Astrocyte of the cerebellum (primary cell): Measurements from ENCODE around the gene TMEM182.

Experiments used
- DNase-seq: peaks from one replicate; pipeline ENCODE4 v3.0.0-alpha.2; 2011; ENCODE audit warnings: low read depth
- H3K4me3 ChIP-seq: 2 replicates; pipeline ENCODE4 v1.5.1; 2011; ENCODE audit warnings: mild to moderate bottlenecking, low read depth, low read length, moderate library complexity
- in situ Hi-C: cut with HindIII; loops from 2 replicates; pipeline ENCODE4 v1.10.0; 2017; ENCODE audit warnings: low sequenced_read_pairs
- TF ChIP-seq, protein P1 (sequence below): IDR thresholded peaks from 2 replicates; pipeline ENCODE4 v1.5.1; 2012; ENCODE audit warnings: low read length, low read depth, moderate library complexity, mild to moderate bottlenecking; ENCODE audit errors: missing control alignments

The TMEM182 gene, protein sequence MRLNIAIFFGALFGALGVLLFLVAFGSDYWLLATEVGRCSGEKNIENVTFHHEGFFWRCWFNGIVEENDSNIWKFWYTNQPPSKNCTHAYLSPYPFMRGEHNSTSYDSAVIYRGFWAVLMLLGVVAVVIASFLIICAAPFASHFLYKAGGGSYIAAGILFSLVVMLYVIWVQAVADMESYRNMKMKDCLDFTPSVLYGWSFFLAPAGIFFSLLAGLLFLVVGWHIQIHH

DNA sequence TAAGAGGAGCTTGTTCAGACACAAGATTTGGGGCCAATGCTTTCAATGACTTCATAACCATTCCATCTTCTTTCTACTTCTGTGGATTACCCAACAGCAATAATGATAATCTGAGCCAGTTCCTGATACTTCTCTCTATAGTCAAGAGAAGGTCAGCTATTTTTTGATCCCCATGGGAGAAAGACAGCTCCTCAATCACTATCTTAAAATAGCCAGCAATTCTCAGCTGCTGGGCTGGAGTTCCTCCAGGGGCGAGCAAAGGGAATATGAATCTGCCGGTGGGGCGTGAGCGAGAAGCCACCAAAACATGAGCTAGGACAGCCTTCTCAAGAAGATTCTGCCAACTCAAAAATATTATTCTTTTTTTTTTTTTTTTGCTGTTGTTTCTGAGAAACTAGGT, at the start of gene TMEM182:
Gene TMEM182 (plus strand): TSS at position 269 of the 400 bp plus-strand sequence. CDS start 187 bp downstream, outside the sequence.
- in situ Hi-C loops = no loop called here
- TF ChIP-seq, protein P1, sequence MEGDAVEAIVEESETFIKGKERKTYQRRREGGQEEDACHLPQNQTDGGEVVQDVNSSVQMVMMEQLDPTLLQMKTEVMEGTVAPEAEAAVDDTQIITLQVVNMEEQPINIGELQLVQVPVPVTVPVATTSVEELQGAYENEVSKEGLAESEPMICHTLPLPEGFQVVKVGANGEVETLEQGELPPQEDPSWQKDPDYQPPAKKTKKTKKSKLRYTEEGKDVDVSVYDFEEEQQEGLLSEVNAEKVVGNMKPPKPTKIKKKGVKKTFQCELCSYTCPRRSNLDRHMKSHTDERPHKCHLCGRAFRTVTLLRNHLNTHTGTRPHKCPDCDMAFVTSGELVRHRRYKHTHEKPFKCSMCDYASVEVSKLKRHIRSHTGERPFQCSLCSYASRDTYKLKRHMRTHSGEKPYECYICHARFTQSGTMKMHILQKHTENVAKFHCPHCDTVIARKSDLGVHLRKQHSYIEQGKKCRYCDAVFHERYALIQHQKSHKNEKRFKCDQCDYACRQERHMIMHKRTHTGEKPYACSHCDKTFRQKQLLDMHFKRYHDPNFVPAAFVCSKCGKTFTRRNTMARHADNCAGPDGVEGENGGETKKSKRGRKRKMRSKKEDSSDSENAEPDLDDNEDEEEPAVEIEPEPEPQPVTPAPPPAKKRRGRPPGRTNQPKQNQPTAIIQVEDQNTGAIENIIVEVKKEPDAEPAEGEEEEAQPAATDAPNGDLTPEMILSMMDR = no peak
- H3K4me3 ChIP-seq = no peak within 1 kb of the TSS
- no peak for DNase-seq

DNA sequence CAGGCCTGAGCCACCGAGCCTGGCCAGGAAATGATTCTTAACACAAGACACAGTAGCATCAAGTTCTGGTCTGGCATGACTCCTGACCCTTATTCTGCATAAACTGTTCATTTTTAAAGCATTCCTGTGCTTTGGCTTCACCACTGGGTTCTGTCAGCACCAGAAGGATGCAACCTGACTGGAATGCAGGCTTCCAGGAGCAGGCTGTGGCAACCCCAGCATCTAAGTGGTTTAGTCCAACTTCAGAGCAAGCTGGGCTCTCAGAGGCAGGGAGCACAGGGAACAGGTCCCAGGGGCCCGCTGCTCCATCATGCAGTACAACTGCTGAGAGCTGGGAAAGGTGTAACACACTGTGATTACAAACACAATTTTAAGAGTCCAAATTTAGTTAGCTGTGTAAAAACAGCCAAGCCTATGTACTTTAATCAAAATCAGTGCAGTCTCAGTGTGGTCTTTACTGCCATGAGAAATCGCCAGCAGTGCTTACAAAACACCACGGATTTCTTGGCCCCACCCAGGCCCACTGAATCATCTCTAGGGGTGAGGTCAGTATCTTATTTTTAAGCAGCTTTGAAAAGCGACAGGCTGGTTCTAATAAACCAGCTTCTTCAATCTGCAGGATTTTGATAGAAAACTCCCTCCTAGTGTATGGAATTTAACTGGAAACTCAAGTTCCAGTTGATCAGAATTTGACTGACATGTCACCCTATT, 44.4 kb upstream of the TMEM182 start:
- H3K4me3 ChIP-seq = no peak overlapping the region
- TF ChIP-seq, protein P1 = no peak
- no peak for DNase-seq
- in situ Hi-C loops = no loop called here

DNA sequence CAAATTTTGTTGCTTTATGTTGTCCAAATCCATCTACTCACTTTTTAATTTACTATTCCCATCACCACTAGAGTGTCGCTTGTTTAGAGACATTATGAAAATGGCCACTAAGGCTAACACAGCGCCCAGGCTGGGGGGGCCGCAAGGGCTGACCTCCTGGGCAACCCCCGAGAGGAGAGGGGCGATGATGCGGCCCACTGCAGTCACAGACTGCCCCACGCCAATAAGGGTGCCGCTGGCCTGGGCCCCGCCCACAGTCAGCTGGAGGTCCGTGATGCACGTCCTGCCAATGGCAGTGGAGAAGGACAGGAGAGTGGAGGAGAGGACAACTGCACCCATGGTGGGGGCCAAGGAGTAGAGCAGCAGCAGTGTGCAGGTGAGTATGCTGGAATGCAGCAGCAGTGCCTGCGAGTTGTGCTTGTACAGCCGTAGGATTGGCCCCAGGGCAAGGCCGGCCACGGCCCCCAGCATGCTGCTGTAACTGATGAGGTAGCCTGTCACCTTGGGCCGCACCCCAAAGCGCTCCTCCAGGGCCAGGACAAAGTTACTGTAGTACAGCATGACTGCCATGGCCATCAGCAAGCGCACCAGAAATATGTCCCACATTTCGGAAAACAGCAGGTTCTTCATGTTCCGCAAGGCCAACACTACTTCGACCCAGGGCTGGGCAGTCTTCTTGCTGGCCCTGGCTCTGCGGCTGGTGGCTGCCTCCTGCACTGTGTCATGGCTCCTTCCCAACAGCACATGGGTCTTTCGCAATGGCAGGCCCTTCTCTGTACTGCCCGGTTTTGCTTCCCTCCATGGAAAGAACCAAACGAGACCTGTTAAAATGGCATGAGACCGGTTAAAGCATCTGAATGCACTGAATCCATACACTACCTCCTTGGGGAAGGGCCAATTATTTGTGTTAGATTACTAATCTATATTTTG, 43.2 kb upstream of the TMEM182 start:
- TF ChIP-seq, protein P1 = no peak
- in situ Hi-C loops = no loop called here
- no peak overlapping the region for H3K4me3 ChIP-seq
- DNase-seq = no peak

DNA sequence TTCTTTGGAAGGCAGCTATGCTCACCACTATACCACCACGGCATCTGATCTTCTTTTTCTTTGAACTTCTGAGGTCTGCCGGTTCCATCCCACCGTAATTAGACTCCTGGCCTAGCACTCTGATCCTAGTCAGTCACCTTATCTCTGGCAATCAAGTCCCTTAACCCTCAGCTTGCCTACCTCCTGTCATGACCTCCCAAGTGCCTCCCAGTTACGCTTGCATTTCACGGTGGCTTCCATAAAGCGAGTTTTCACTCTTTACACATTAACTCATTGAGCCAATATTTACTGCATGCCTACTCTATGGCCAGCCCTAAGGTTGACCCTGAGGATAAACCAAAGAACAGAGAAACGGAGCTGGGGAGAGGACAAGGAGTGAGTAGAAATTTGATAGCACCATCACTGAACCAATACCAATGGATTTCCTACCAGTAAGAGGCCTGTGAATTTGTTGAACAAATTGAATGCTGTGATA, 37.8 kb upstream of the TMEM182 start:
- in situ Hi-C loops = no loop called here
- TF ChIP-seq, protein P1 = no peak
- DNase-seq = no peak
- no peak overlapping the region for H3K4me3 ChIP-seq

DNA sequence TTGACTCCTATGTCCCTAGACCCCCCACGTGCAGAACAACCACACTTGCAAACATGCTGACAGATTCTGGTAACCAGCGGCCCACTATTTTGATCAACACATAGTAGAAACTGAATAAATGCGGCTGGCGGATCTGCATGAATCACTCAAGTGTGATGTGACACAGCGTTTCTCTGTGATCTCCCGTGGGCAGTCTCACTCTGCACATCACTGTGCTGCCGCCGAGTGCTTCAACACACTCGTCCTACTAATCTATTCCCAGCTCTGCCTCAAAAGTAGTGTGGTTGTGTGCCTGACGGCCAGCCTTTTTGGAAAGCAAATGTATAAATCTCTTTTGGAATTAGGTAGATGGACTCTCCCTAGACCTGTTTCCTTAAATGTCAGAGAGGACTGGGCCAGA, 37.3 kb upstream of the TMEM182 start:
- TF ChIP-seq, protein P1 = no peak
- no peak for DNase-seq
- H3K4me3 ChIP-seq = no peak overlapping the region
- in situ Hi-C loops = no loop called here

DNA sequence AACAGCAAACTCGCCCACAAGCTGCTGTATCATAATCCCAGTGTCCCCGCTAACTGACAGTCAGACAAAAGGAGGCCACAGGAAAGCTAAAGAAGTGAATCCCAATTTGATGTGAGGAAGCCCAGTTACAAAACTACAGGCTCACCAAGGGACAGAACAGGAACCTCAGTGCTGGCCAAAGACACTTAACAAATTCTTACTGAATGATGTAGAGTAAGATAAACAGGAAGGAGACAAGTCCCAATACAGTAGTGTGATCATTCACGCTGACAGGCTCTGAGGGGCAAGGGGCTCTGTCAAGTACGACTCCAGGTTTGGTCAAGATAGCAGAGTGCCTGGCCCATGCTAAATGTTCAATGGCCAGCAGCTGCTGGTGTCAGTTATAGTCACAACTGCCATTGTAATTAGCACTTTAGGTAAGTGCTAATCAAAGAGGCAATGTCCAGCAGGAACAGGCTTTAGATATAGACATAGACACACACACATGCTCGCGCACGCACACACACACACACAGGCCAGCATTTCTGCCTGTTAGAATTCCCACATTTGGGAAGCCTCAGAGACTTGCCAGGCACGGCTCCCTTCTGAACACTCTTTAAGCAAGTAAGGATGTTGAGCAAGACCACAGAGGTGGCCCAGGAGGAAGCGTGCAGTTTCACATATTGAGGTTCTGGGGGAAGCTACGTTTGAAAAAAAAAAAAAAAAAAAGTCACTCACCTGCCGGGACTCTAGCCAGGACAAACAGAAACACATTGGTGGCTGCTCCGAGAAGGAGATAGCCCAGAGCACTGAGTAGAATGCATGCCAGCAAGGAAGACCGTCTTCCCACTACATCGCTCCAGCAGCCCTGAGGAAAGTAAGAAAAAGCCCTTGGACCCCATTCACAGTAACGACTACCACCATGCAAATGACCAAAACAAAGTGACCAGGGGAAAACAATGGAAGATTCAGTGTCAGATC, 35.4 kb upstream of the TMEM182 start:
- no peak for DNase-seq
- TF ChIP-seq, protein P1 = no peak
- in situ Hi-C loops = no loop called here
- H3K4me3 ChIP-seq = no peak overlapping the region
